GM12864 (cell line): Measurements from ENCODE around the gene CDH8.
"Not testable (repeated sequence)": the region's sequence is repeated elsewhere in the genome, so short reads cannot be mapped to it uniquely, and the experiment has no call there.

ENCODE experiments used
- DNase-seq: peaks from one replicate; pipeline ENCODE4 v3.0.0-alpha.2; 2011; ENCODE audit warnings: low read depth
- H3K4me3 ChIP-seq: 2 replicates; pipeline ENCODE4 v1.5.1; 2011; ENCODE audit warnings: mild to moderate bottlenecking, low read depth, low read length, control low read depth
- TF ChIP-seq, protein P1 (sequence below): IDR thresholded peaks from 2 replicates; pipeline ENCODE4 v1.5.1; 2011; ENCODE audit warnings: low read depth, mild to moderate bottlenecking, moderate library complexity, low read length, control low read depth, inconsistent platforms; ENCODE audit errors: missing control alignments

CDH8 gene

DNA sequence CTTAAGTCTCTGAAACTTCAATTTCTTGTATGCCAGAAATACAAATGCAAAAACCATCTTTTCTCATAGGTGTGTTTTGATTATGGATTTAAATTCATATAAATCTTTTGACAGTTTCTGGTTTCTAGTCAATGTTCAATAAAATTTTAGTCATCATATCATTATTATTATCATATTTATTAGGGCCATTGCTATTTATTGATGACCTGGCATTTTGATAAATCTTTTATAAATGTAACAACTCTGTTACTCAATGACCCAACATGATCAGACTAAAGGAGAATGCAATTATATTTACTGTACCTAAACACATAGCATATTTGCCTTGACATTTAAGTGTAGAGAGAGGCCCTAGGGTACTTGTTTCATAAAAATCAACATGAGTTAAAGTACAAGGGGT, 320.8 kb downstream of the CDH8 start:
- no peak for DNase-seq
- no peak overlapping the region for H3K4me3 ChIP-seq
- TF ChIP-seq, protein P1, sequence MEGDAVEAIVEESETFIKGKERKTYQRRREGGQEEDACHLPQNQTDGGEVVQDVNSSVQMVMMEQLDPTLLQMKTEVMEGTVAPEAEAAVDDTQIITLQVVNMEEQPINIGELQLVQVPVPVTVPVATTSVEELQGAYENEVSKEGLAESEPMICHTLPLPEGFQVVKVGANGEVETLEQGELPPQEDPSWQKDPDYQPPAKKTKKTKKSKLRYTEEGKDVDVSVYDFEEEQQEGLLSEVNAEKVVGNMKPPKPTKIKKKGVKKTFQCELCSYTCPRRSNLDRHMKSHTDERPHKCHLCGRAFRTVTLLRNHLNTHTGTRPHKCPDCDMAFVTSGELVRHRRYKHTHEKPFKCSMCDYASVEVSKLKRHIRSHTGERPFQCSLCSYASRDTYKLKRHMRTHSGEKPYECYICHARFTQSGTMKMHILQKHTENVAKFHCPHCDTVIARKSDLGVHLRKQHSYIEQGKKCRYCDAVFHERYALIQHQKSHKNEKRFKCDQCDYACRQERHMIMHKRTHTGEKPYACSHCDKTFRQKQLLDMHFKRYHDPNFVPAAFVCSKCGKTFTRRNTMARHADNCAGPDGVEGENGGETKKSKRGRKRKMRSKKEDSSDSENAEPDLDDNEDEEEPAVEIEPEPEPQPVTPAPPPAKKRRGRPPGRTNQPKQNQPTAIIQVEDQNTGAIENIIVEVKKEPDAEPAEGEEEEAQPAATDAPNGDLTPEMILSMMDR: no peak

DNA sequence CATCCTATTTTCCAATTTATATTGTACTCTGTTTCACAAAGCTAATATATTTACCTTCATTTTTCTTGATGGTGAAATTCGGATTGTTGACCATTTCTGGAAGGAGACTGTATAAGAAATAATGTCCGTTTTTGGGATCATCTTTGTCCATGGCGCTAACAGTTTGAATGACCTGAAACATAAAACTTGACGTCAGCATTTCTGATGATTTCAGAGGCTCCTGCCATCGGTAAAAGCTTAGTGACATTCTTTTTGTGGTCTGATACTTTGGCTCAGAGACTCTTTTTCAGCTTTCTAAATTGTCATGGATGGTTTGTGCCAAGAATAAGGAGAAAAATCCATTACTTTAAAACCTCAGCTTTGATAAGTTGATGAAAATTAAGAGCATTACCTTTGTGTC, 322.5 kb downstream of the CDH8 start:
- TF ChIP-seq, protein P1: no peak
- no peak overlapping the region for H3K4me3 ChIP-seq
- no peak for DNase-seq

DNA sequence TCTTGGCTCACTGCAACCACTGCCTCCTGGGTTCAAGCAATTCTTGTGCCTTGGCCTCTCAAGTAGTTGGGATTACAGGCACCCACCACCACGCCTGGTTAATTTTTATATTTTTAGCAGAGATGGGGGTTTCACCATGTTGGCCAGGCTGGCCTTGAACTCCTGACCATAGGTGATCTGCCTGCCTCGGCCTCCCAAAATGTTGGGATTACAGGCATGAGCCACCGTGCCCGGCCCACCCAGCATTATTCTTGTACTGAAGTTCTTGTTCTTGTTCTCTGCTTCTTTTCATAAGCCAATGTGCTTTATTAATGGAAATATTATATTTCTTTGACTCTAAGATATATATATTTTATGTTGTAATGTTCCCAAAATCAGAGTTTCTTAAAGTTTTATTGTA, 336.6 kb downstream of the CDH8 start:
- not testable (repeated sequence) for H3K4me3 ChIP-seq, DNase-seq

DNA sequence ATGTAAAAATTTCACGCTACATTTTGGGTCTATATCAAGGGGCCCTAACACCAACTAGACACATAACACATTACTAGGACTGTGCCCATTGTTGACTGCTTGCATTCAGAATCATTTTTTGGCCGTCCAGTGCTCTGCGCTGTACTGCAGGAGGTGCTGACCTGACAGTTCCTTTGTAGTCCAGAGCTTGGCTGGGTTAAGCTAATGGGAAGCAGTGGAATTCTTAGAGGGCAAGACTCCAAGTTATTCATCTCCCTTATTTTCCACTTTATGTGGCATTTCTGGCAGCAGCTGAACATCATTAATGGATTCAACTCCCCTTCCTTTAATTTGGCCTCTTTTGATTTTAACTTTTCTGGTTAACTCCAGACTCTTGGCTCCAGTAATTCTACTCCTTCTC, 351.7 kb downstream of the CDH8 start:
- TF ChIP-seq, protein P1: no peak
- DNase-seq: no peak
- H3K4me3 ChIP-seq: no peak overlapping the region

DNA sequence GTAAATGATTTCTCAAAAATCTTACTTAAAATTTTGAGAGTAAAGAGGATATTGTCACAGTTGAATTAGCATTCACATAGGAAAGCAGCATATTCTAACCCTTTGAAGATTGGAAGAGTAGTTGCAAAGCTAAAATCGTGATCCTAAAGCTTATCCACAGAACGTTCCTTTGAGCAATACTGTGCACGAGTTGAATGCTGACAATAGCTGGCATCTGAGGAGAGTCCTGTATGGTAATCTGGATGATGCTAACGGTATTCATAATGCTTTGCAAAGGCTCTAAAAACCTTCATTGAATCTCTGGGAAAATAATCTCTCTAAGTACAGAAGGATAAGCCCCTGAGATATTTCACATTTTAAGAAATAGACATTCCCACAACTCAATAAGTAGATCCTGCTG, 354.6 kb downstream of the CDH8 start:
- no peak overlapping the region for H3K4me3 ChIP-seq
- DNase-seq: no peak
- TF ChIP-seq, protein P1: no peak

DNA sequence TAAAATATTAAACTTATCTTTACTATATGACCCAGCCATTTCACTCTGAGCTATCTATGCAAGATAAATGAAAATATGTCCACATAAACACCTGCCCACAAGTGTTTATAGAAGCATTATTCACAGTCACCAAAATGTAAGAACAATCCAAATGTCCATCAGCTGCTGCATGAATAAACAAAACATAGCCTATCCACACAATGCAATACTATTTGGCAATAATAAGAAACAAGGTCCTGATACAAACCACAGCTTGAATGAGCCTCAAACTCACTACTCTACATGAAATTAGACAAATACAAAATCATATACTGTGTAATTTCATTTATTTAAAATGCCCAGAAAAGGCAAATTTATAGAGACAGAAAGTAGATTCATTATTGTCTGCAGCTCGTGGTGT, 355.1 kb downstream of the CDH8 start:
- TF ChIP-seq, protein P1: no peak
- no peak overlapping the region for H3K4me3 ChIP-seq
- DNase-seq: no peak

DNA sequence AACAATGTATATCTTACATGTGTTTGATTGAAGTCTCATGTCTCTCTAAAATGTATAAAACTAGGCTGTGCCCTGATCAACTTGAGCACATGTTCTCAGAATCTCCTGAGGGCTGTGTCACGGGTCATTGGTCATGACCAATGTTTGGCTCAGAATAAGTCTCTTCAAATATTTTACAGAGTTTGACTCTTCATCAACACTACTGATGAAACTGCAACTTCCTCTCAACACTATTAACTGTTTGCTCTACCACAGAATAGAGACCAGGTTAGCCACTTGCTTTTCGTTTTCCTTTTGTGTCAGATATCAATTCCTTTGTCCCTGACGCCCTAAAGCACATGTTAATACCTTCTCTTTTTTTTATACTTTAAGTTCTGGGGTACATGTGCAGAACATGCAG, 358.1 kb downstream of the CDH8 start:
- no peak overlapping the region for H3K4me3 ChIP-seq
- DNase-seq: no peak
- TF ChIP-seq, protein P1: no peak

DNA sequence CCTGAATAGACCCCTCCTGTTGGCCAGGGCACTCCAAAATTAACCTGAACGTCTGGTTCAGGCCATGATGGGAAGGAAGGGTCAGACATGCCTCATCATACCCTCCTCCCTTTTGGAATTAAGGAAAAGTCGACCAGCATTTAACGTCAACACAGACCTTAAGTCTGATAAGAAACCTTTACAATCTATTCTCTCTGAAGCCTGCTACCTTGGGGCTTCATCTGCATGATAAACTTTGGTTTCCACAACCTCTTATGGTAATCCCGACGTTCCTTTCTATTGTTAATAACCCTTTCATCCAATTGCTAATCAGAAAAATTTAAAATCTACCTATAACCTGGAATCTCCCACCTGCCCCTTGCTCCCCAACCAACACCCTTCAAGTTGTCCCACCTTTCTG, 358.5 kb downstream of the CDH8 start:
- TF ChIP-seq, protein P1: no peak
- no peak overlapping the region for H3K4me3 ChIP-seq
- no peak for DNase-seq
